Transverse colon (tissue), 4 donors: ENCODE data around the gene ISLR. TPM values are rescaled to one million over a fixed set of nuclear protein-coding genes. Genes with fewer than 3 reads are reported as not detected.

Experiments used
- DNase-seq: peaks from one replicate; pipeline ENCODE4 v3.0.0-alpha.2; 2019
- H3K27ac ChIP-seq, 4 donors: fragments of 200-600 bp; sonication (generic); 2 replicates each; pipeline ENCODE4 v1.5.1; 2016 to 2018; ENCODE audit warnings: inconsistent platforms in 4 of 4
- H3K27me3 ChIP-seq: fragments of 200-600 bp; sonication (generic); 2 replicates; pipeline ENCODE4 v1.5.1; 2017; ENCODE audit warnings: inconsistent platforms
- H3K36me3 ChIP-seq, 4 donors: fragments of 200-600 bp; sonication (generic); 2 replicates each; pipeline ENCODE4 v1.5.1; 2017 to 2019; ENCODE audit warnings: inconsistent platforms in 4 of 4
- H3K4me1 ChIP-seq, 4 donors: fragments of 200-600 bp; sonication (generic); 2 replicates each; pipeline ENCODE4 v1.5.1; 2017 to 2020; ENCODE audit warnings: inconsistent platforms in 4 of 4
- H3K4me3 ChIP-seq, 4 donors: fragments of 200-600 bp; sonication (generic); 1 replicate in 1 of 4; 2 replicates in 3 of 4; pipeline versions ENCODE4 v1.5.1 to v1.6.1; 2017 to 2019; ENCODE audit warnings: inconsistent platforms in 4 of 4
- H3K9me3 ChIP-seq, 2 donors: fragments of 200-600 bp; sonication (generic); 2 replicates each; pipeline ENCODE4 v1.5.1; 2017 to 2019; ENCODE audit warnings: inconsistent platforms in 2 of 2
- EP300 ChIP-seq: sonication (generic); formaldehyde crosslinking; IDR thresholded peaks from one replicate; pipeline ENCODE4 v1.6.1; 2017; ENCODE audit warnings: antibody characterized with exemption, low read depth
- POLR2A ChIP-seq: fragments of 450-650 bp; IDR thresholded peaks from one replicate; pipeline ENCODE4 v1.6.1; 2016; ENCODE audit warnings: antibody characterized with exemption, mild to moderate bottlenecking, moderate library complexity
- POLR2AphosphoS5 ChIP-seq, 3 donors: sonication (generic); formaldehyde crosslinking; IDR thresholded peaks; one replicate each; pipeline ENCODE4 v1.6.1; 2016; ENCODE audit warnings: antibody characterized with exemption in 3 of 3
- WGBS, 2 donors: methylation state at CpG; one replicate each; pipeline ENCODE4 v1.1.5; 2018; ENCODE audit warnings: low coverage in 1 of 2; 5-methylcytosine and 5-hydroxymethylcytosine counted together
- in situ Hi-C, 4 donors: fragments of 200-750 bp; cut with MboI; loops; one replicate each; pipeline versions ENCODE4 v1.15.0 to v1.15.1; 2017; ENCODE audit warnings: low sequenced_read_pairs in 3 of 4, low pct_ligation_motif_present in 1 of 4, low pct_unique_long_range_greater_than_20kb in 1 of 4
- intact Hi-C: fragments of 100-400 bp; cut with DNase I; formaldehyde crosslinking; loops from one replicate; pipeline ENCODE4 v1.15.1; 2023; ENCODE audit warnings: low total_unique reads
- total RNA-seq, 4 donors: library from RNA; depleted of rRNA; stranded (reverse); fragments of >200 nt; gene quantifications; one replicate each; pipeline ENCODE4 v1.1.0, GENCODE V29; 2016
- TF ChIP-seq, protein P1 (sequence below), 5 experiments: fragments of 200-600 bp in 3 of 5; fragments of 450-650 bp in 2 of 5; sonication (generic) in 3 of 5; IDR thresholded peaks; 1 replicate in 2 of 5; 2 replicates in 3 of 5; pipeline ENCODE4 v1.5.1; 2016 to 2017; ENCODE audit warnings: antibody characterized with exemption in 5 of 5, inconsistent platforms in 3 of 5, mild to moderate bottlenecking in 2 of 5, moderate library complexity in 1 of 5

Gene ISLR
- total RNA-seq, 4 donors from 2014 or later = 18.8 to 191 (median 25.5) TPM

DNA sequence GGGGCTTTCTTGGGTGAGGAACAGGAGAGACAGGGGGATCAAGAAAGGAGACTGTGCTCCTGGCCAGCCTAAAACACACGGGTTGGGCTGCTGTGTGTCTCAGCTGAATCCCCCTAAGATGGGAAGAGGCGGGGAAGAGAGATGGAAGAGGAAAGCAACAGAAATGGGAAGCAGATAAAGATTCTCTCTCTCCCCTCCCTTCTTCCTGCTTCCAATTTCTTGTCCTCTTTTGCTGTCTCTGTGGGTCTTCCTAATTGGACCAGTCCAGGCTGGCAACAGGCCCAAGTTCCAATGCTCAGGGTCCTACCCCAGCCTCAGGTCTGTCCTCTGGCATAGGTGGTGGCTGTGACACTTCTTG, 36.0 kb upstream of the ISLR start:
- in situ Hi-C loops (loop anchor here in 1 of 4 donors (25.0 kb wide), 1 partner anchor 175 kb away; no protein-coding TSS in a partner anchor), intact Hi-C loops (no loop called here)
- DNase-seq = no peak
- Histone ChIP-seq H3K4me3 (no peak overlapping the region), H3K4me1 (peaks cover 5 to 28% (median 16%) of the 10 kb centered on the region in 4 donors), H3K36me3 (no peaks in the 10 kb centered on the region), H3K27me3 (peaks cover 94% of the 10 kb centered on the region), H3K9me3 (no peaks in the 10 kb centered on the region), H3K27ac (no peak overlapping the region)
- no peak for TF ChIP-seq POLR2AphosphoS5 (IDR thresholded peaks at IDR 0.05)
- TF ChIP-seq EP300 = no peak
- WGBS, 2 donors = 78% methylated on average over 2 of the region's 2 CpGs; no CpG with 5 or more reads in 1 of the 2 donors

- no peak for TF ChIP-seq POLR2AphosphoS5 (IDR thresholded peaks at IDR 0.05)
- no peak for DNase-seq
Observed at GRCh38 chr15:74138642-74139041, 34.9 kb upstream of the ISLR start.

GRCh38 chr15:74141591-74141990, 31.9 kb upstream of the ISLR start:
- WGBS, 2 donors = 83 to 95% methylated on average over 1 of the region's 1 CpG
- peaks cover 60% of the 10 kb centered on the region for H3K27me3 ChIP-seq
- in situ Hi-C loops = loop anchor here in 1 of 4 donors (25.0 kb wide), 1 partner anchor 171 kb away; no protein-coding TSS in a partner anchor

More at GRCh38 chr15:74138642-74139041, 34.9 kb upstream of the ISLR start:
- no peaks in the 10 kb centered on the region for H3K9me3 ChIP-seq
- peaks cover 83% of the 10 kb centered on the region for H3K27me3 ChIP-seq
- peaks cover 5 to 28% (median 16%) of the 10 kb centered on the region in 4 donors for H3K4me1 ChIP-seq
- H3K4me3 ChIP-seq = no peak overlapping the region
- no peak overlapping the region for H3K27ac ChIP-seq
- in situ Hi-C loops = loop anchor here in 1 of 4 donors (25.0 kb wide), 1 partner anchor 174 kb away; no protein-coding TSS in a partner anchor
- intact Hi-C loops = no loop called here
- 88% methylated on average over 4 of the region's 4 CpGs; no CpG with 5 or more reads in 1 of the 2 donors for WGBS, 2 donors
- H3K36me3 ChIP-seq = no peaks in the 10 kb centered on the region

GRCh38 chr15:74144153-74144775, 29.2 kb upstream of the ISLR start:
- DNase-seq = no peak
- 67 to 80% methylated on average over 1 to 6 of the region's 6 CpGs for WGBS, 2 donors
- intact Hi-C loops = no loop called here
- Histone ChIP-seq H3K36me3 (no peaks in the 10 kb centered on the region), H3K27me3 (peaks cover 43% of the 10 kb centered on the region), H3K9me3 (no peaks in the 10 kb centered on the region), H3K4me1 (no peaks in the 10 kb centered on the region), H3K4me3 (no peak overlapping the region), H3K27ac (no peak overlapping the region)
- TF ChIP-seq POLR2AphosphoS5 (IDR thresholded peaks at IDR 0.05) (no peak), POLR2A (no peak), EP300 (no peak)
- TF ChIP-seq, protein P1, sequence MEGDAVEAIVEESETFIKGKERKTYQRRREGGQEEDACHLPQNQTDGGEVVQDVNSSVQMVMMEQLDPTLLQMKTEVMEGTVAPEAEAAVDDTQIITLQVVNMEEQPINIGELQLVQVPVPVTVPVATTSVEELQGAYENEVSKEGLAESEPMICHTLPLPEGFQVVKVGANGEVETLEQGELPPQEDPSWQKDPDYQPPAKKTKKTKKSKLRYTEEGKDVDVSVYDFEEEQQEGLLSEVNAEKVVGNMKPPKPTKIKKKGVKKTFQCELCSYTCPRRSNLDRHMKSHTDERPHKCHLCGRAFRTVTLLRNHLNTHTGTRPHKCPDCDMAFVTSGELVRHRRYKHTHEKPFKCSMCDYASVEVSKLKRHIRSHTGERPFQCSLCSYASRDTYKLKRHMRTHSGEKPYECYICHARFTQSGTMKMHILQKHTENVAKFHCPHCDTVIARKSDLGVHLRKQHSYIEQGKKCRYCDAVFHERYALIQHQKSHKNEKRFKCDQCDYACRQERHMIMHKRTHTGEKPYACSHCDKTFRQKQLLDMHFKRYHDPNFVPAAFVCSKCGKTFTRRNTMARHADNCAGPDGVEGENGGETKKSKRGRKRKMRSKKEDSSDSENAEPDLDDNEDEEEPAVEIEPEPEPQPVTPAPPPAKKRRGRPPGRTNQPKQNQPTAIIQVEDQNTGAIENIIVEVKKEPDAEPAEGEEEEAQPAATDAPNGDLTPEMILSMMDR (IDR thresholded peaks at IDR 0.05) = no peak
- in situ Hi-C loops = loop anchor here in 1 of 4 donors (25.0 kb wide), 1 partner anchor 168 kb away; no protein-coding TSS in a partner anchor

More at GRCh38 chr15:74141591-74141990, 31.9 kb upstream of the ISLR start:
- H3K9me3 ChIP-seq = no peaks in the 10 kb centered on the region
- intact Hi-C loops = no loop called here
- DNase-seq = no peak
- no peak overlapping the region for H3K27ac ChIP-seq
- H3K4me1 ChIP-seq = peaks cover 4 to 7% (median 5%) of the 10 kb centered on the region in 4 donors
- H3K4me3 ChIP-seq = no peak overlapping the region
- no peaks in the 10 kb centered on the region for H3K36me3 ChIP-seq
- TF ChIP-seq, protein P1 (IDR thresholded peaks at IDR 0.05) = no peak
- no peak for TF ChIP-seq EP300
- TF ChIP-seq POLR2AphosphoS5 (IDR thresholded peaks at IDR 0.05) = no peak
- no peak for TF ChIP-seq POLR2A

DNA sequence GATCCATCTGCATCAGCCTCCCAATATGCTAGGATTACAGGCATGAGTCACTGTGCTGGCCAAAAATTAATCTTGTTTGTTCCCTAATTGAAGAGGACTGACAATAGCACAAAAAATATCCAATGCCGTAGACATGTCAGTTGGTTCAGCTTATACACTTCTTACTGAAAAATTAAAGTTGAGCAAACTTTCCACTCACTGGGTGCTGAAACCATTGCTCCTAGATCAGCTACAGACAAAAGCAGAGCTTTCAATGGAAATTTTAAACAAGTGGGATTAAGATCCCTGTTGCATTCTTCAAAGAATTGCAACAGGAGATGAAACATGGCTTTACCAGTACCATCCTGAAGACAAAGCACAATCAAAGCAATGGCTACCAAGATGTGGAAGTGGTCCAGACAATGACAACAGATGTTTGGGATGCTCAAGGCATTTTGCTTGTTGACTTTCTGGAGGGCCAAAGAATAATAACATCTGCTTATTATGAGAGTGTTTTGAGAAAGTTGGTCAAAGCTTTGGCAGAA, 27.2 kb upstream of the ISLR start:
- DNase-seq = no peak
- no peak for TF ChIP-seq POLR2AphosphoS5 (IDR thresholded peaks at IDR 0.05)
- no peak for TF ChIP-seq EP300
- no peak for TF ChIP-seq POLR2A
- TF ChIP-seq, protein P1 (IDR thresholded peaks at IDR 0.05) = no peak
- Histone ChIP-seq H3K9me3 (no peaks in the 10 kb centered on the region), H3K36me3 (no peaks in the 10 kb centered on the region), H3K27ac (no peak overlapping the region), H3K4me3 (no peak overlapping the region), H3K4me1 (no peaks in the 10 kb centered on the region), H3K27me3 (peaks cover 26% of the 10 kb centered on the region)
- in situ Hi-C loops = loop anchor here in 1 of 4 donors (25.0 kb wide), 1 partner anchor 166 kb away; no protein-coding TSS in a partner anchor
- 100% methylated on average over 1 of the region's 1 CpG for WGBS, 2 donors
- intact Hi-C loops = no loop called here
